ENCODE results near the gene ACOT13. TPM values are rescaled to one million over a fixed set of nuclear protein-coding genes. Genes with fewer than 3 reads are reported as not detected.

ACOT13 gene
- total RNA-seq, 1 donor from 2014 or later, result 42.3 TPM

DNA sequence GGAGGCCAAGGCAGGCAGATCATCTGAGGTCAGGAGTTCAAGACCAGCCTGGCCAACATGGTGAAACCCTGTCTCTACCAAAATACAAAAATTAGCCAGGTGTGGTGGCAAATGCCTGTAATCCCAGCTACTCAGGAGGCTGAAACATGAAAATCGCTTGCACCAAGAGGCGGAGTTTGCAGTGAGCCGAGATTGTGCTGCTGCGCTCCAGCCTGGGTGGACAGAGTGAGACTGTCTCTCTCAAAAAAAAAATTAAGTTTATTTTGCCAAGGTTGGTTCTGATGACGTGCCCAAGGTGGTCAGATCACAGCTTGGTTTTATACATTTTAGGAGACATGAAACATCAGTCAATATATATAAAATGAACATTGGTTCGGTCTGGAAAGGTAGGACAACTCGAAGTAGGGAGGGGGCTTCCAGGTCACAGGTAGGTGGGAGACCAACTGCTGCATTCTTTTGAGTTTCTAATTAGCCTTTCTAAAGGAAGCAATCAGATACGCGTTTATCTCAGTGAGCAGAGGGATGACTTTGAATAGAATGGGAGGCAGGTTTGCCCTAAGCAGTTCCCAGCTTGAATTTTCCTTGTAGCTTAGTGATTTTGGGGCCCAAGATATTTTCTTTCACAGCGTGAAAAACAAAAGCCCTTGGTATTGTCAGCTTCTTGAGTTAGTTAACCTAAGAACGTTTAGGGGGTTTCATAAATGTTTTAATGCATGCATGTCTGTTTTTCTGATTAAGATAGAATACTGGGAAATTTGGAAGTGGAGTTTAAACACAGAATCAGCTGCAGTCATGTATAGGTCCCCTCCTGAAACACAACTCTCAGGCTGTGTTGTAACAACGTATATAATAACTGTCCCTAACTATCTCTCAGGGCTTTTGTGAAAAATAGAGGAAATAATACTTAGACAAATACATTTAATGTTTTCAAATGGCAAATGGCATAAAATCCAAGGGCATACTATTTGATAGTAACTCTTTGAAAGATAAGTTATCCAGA is 16.7 kb downstream of the ACOT13 start:
- no peak for DNase-seq (ENCODE audit: low spot score, unreplicated experiment)
- no peaks in the 10 kb centered on the region for H3K27me3 Mint-ChIP-seq
- peaks cover 5% of the 10 kb centered on the region for H3K4me1 Mint-ChIP-seq (ENCODE audit: low read depth)
- H3K27ac Mint-ChIP-seq, result peak overlapping the region; percentile 83
- peaks cover 25% of the 10 kb centered on the region for H3K36me3 Mint-ChIP-seq (ENCODE audit: insufficient read depth)
- H3K4me3 Mint-ChIP-seq (ENCODE audit: low read depth), result no peak overlapping the region
- TF ChIP-seq, protein P1, sequence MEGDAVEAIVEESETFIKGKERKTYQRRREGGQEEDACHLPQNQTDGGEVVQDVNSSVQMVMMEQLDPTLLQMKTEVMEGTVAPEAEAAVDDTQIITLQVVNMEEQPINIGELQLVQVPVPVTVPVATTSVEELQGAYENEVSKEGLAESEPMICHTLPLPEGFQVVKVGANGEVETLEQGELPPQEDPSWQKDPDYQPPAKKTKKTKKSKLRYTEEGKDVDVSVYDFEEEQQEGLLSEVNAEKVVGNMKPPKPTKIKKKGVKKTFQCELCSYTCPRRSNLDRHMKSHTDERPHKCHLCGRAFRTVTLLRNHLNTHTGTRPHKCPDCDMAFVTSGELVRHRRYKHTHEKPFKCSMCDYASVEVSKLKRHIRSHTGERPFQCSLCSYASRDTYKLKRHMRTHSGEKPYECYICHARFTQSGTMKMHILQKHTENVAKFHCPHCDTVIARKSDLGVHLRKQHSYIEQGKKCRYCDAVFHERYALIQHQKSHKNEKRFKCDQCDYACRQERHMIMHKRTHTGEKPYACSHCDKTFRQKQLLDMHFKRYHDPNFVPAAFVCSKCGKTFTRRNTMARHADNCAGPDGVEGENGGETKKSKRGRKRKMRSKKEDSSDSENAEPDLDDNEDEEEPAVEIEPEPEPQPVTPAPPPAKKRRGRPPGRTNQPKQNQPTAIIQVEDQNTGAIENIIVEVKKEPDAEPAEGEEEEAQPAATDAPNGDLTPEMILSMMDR (IDR thresholded peaks at IDR 0.05; ENCODE audit: unreplicated experiment), result no peak
- peaks cover 3% of the 10 kb centered on the region for H3K9me3 Mint-ChIP-seq (ENCODE audit: low read depth)

DNA sequence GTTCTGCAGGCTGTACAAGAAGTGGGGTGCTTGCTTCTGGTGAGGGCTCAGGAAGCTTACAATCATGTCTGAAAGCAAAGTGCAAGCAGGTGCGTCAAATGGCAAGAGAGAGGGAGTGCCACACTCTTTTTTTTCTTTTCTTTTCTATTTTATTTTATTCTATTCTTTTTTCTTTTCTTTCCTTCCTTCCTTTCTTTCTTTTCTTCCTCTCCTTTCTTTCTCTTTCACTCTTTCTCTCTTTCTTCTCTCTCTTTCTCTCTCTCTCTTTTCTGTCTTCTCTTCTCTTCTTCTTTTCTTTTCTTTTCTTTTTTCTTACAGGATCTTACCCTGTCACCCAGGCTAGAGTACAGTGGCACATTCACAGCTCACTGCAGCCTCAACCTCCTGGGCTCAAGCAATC is 19.5 kb downstream of the ACOT13 start:
- no peaks in the 10 kb centered on the region for H3K27me3 Mint-ChIP-seq
- no peak overlapping the region for H3K4me3 Mint-ChIP-seq (ENCODE audit: low read depth)
- TF ChIP-seq, protein P1 (IDR thresholded peaks at IDR 0.05; ENCODE audit: unreplicated experiment), result no peak
- peaks cover 5% of the 10 kb centered on the region for H3K4me1 Mint-ChIP-seq (ENCODE audit: low read depth)
- no peak overlapping the region for H3K27ac Mint-ChIP-seq
- H3K36me3 Mint-ChIP-seq (ENCODE audit: insufficient read depth), result peaks cover 16% of the 10 kb centered on the region
- H3K9me3 Mint-ChIP-seq (ENCODE audit: low read depth), result peaks cover 3% of the 10 kb centered on the region
- no peak for DNase-seq (ENCODE audit: low spot score, unreplicated experiment)

- DNase-seq (ENCODE audit: low spot score, unreplicated experiment), result no peak
- H3K4me1 Mint-ChIP-seq (ENCODE audit: low read depth), result peaks cover 5% of the 10 kb centered on the region
- H3K9me3 Mint-ChIP-seq (ENCODE audit: low read depth), result no peaks in the 10 kb centered on the region
- TF ChIP-seq, protein P1 (IDR thresholded peaks at IDR 0.05; ENCODE audit: unreplicated experiment), result no peak
- no peak overlapping the region for H3K27ac Mint-ChIP-seq
- H3K27me3 Mint-ChIP-seq, result no peaks in the 10 kb centered on the region
- no peak overlapping the region for H3K4me3 Mint-ChIP-seq (ENCODE audit: low read depth)
- H3K36me3 Mint-ChIP-seq (ENCODE audit: insufficient read depth), result peaks cover 13% of the 10 kb centered on the region
Observed at GRCh38 chr6:24686946-24687345, 20.1 kb downstream of the ACOT13 start.

DNA sequence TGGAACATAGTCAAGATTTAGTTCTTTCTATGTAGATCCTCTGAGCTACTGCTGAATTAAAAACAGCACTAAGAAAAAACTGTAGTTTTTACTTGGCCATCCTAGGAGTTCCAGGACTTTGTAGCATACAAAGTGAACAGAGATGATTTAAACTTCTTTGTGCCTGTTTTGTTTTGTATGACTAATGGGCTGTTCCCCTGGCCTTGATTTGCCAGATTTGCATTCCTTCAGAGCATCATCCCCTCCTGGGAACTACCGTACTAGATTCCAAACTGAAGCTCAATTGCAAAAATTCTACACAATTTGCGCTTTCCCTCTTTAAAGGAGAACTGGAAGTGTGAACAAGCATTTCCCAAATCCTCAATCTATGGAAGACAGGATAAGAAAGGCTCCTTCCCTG is 23.1 kb downstream of the ACOT13 start:
- Mint-ChIP-seq H3K4me3 (ENCODE audit: low read depth) (no peak overlapping the region), H3K4me1 (ENCODE audit: low read depth) (peaks cover 2% of the 10 kb centered on the region), H3K27me3 (no peaks in the 10 kb centered on the region), H3K9me3 (ENCODE audit: low read depth) (no peaks in the 10 kb centered on the region), H3K27ac (no peak overlapping the region), H3K36me3 (ENCODE audit: insufficient read depth) (peaks cover 6% of the 10 kb centered on the region)
- no peak for DNase-seq (ENCODE audit: low spot score, unreplicated experiment)
- TF ChIP-seq, protein P1 (IDR thresholded peaks at IDR 0.05; ENCODE audit: unreplicated experiment), result no peak

GRCh38 chr6:24690593-24690992 is 23.7 kb downstream of the ACOT13 start:
- H3K4me3 Mint-ChIP-seq (ENCODE audit: low read depth), result no peak overlapping the region
- DNase-seq (ENCODE audit: low spot score, unreplicated experiment), result no peak
- peaks cover 6% of the 10 kb centered on the region for H3K36me3 Mint-ChIP-seq (ENCODE audit: insufficient read depth)
- H3K9me3 Mint-ChIP-seq (ENCODE audit: low read depth), result no peaks in the 10 kb centered on the region
- H3K27me3 Mint-ChIP-seq, result no peaks in the 10 kb centered on the region
- H3K4me1 Mint-ChIP-seq (ENCODE audit: low read depth), result peaks cover 3% of the 10 kb centered on the region
- no peak overlapping the region for H3K27ac Mint-ChIP-seq
- TF ChIP-seq, protein P1 (IDR thresholded peaks at IDR 0.05; ENCODE audit: unreplicated experiment), result no peak
